CD4-positive, alpha-beta T cell (primary cell): ENCODE measurements around the gene NUP133. TPM values are rescaled to one million over a fixed set of nuclear protein-coding genes. Genes with fewer than 3 reads are reported as not detected.

Experiments
- ATAC-seq: fragments of 200-7000 bp; cut with Tn5 transposase; one replicate; pipeline ENCODE4 v1.10.0; 2022; ENCODE audit warnings: mild to moderate bottlenecking; ENCODE audit not compliant: poor library complexity
- CTCF ChIA-PET: fragments of 350-600 bp; sonication (Branson Sonifier 250); formaldehyde crosslinking; loops from one replicate; lab custom pipeline; 2021; ENCODE audit warnings: antibody characterized with exemption, inconsistent platforms; lab: Charles Lee
- POLR2A ChIA-PET: fragments of 350-600 bp; sonication (Branson Sonifier 250); formaldehyde crosslinking; loops from one replicate; lab custom pipeline; 2021; ENCODE audit warnings: antibody characterized with exemption, inconsistent platforms; lab: Charles Lee
- DNase-seq, 14 experiments: peaks; one replicate each; pipeline ENCODE4 v3.0.0-alpha.2; 2013 to 2020; ENCODE audit warnings: mixed read lengths in 2 of 14
- H3K27ac ChIP-seq, 2 donors: one replicate each; pipeline versions ENCODE4 v1.5.1 to v1.7.0; 2013; ENCODE audit warnings: low read length in 2 of 2, low read depth in 1 of 2, mild to moderate bottlenecking in 1 of 2
- H3K27me3 ChIP-seq, 2 experiments: 1 replicate in 1 of 2; 2 replicates in 1 of 2; pipeline versions ENCODE4 v1.6.1 to v1.7.0; 2013; ENCODE audit warnings: low read length in 2 of 2, control low read depth in 1 of 2, mild to moderate bottlenecking in 1 of 2, moderate library complexity in 1 of 2; ENCODE audit not compliant: insufficient read depth in 2 of 2, control insufficient read depth in 1 of 2
- H3K36me3 ChIP-seq: one replicate; pipeline ENCODE4 v1.6.1; 2013; ENCODE audit warnings: low read length, control low read depth; ENCODE audit not compliant: insufficient read depth
- H3K4me1 ChIP-seq: one replicate; pipeline ENCODE4 v1.6.1; 2013; ENCODE audit warnings: low read length, control low read depth; ENCODE audit not compliant: insufficient read depth
- H3K4me3 ChIP-seq: one replicate; pipeline ENCODE4 v1.5.1; 2013; ENCODE audit warnings: mild to moderate bottlenecking, low read length, moderate library complexity
- H3K9me3 ChIP-seq, 2 experiments: 1 replicate in 1 of 2; 2 replicates in 1 of 2; pipeline versions ENCODE4 v1.6.1 to v1.7.0; 2013; ENCODE audit warnings: low read length in 2 of 2, mild to moderate bottlenecking in 2 of 2, control low read depth in 1 of 2, moderate library complexity in 1 of 2; ENCODE audit not compliant: control insufficient read depth in 1 of 2, insufficient read depth in 1 of 2
- H3K27ac Mint-ChIP-seq: one replicate; pipeline ENCODE4 v1.8.0; 2020; ENCODE audit warnings: mixed read lengths
- H3K27me3 Mint-ChIP-seq: one replicate; pipeline ENCODE4 v1.8.0; 2021; ENCODE audit warnings: mixed read lengths
- H3K36me3 Mint-ChIP-seq: one replicate; pipeline ENCODE4 v1.8.0; 2021; ENCODE audit warnings: low read depth, mixed read lengths
- H3K4me1 Mint-ChIP-seq: one replicate; pipeline ENCODE4 v1.8.0; 2021; ENCODE audit warnings: low read depth, mixed read lengths
- H3K4me3 Mint-ChIP-seq: one replicate; pipeline ENCODE4 v1.8.0; 2020; ENCODE audit warnings: mild to moderate bottlenecking, mixed read lengths
- H3K9me3 Mint-ChIP-seq: one replicate; pipeline ENCODE4 v1.8.0; 2020; ENCODE audit warnings: mixed read lengths
- CTCF ChIP-seq: fragments of 200-600 bp; IDR thresholded peaks from one replicate; pipeline ENCODE4 v1.8.0; 2022; ENCODE audit warnings: antibody characterized with exemption, mild to moderate bottlenecking
- intact Hi-C, 2 experiments: fragments of 100-400 bp; cut with DNase I in 1 of 2; cut with micrococcal nuclease in 1 of 2; formaldehyde crosslinking; loops; one replicate each; pipeline versions ENCODE4 v1.15.1 to v1.9.0; 2023 to 2025; cut with DNase I, micrococcal nuclease
- polyA plus RNA-seq, 2 donors: library from polyadenylated mRNA; unstranded; fragments of 120-200 nt; gene quantifications; one replicate each; pipeline ENCODE4 v1.2.1, GENCODE V29; 2013
- total RNA-seq, 174 experiments: library from RNA in 2 of 174; stranded (reverse) in 2 of 174; gene quantifications; one replicate each; pipeline ENCODE4 v1.2.3 and lab custom pipeline; 2021 to 2026

Gene NUP133
- total RNA-seq (10 to 100 TPM; 42.0 to 45.3 TPM), total RNA-seq (lab: John Stamatoyannopoulos, UW) (61.0 to 176 (median 108) reads per million in 172 experiments)
- 19.4 TPM for polyA plus RNA-seq (2013, experiment 1 of 2)
- 22.0 TPM for polyA plus RNA-seq (2013, experiment 2 of 2)

GRCh38 chr1:229507951-229508822, at the start of gene NUP133:
Gene NUP133, minus strand, starts transcription at chr1:229508341. Its CDS starts 92 bp downstream, at chr1:229508249.
- H3K9me3 ChIP-seq, result no peaks in the 10 kb centered on the region
- H3K27me3 ChIP-seq, result no peaks in the 10 kb centered on the region
- peaks cover 33% of the 10 kb centered on the region for H3K4me1 Mint-ChIP-seq
- H3K4me3 ChIP-seq, result peak within 1 kb of the TSS; percentile 98
- no peaks in the 10 kb centered on the region for H3K9me3 Mint-ChIP-seq
- CTCF ChIA-PET, result interaction anchor here (0.9 to 1.3 kb wide), 3 partner anchors 51 to 250 kb away, joined by 3 to 4 read pairs (median 3); partner anchors contain the start of gene ABCB10
- peak within 1 kb of the TSS; percentile 97 for H3K27ac Mint-ChIP-seq
- POLR2A ChIA-PET, result interaction anchor here (0.7 to 3.3 kb wide), 13 partner anchors 10 to 1830 kb away, joined by 3 to 49 read pairs (median 3); partner anchors contain the start of genes ABCB10, CCSAP, EXOC8 and SPRTN
- intact Hi-C loops, result loop anchor here (2.0 to 10.0 kb wide), 7 partner anchors 49 to 1363 kb away; partner anchors contain the start of genes ABCB10 (in 2 of the 2), COG2 (in 1 of the 2), GALNT2 (in 1 of the 2) and GJC2 (in 1 of the 2)
- ATAC-seq (peak; percentile 97), DNase-seq (peak; percentile 96 to 100 (median 98))
- peaks cover 4% of the 10 kb centered on the region for H3K36me3 ChIP-seq
- H3K27ac ChIP-seq, result peak within 1 kb of the TSS; percentile 90 to 93
- H3K4me3 Mint-ChIP-seq, result peak within 1 kb of the TSS; percentile 97
- TF ChIP-seq CTCF, result no peak
- H3K36me3 Mint-ChIP-seq, result peaks cover 33% of the 10 kb centered on the region
- peaks cover 19% of the 10 kb centered on the region for H3K4me1 ChIP-seq
- no peaks in the 10 kb centered on the region for H3K27me3 Mint-ChIP-seq

GRCh38 chr1:229557200-229557850, 49.2 kb upstream of the NUP133 start:
- Histone ChIP-seq H3K36me3 (peaks cover 4% of the 10 kb centered on the region), H3K27me3 (no peaks in the 10 kb centered on the region), H3K4me1 (peaks cover 37% of the 10 kb centered on the region), H3K27ac (peak overlapping the region in 1 of 2 donors; percentile 61), H3K9me3 (no peaks in the 10 kb centered on the region), H3K4me3 (peak overlapping the region; percentile 66)
- Mint-ChIP-seq H3K36me3 (peaks cover 14% of the 10 kb centered on the region), H3K27ac (peak overlapping the region; percentile 92), H3K9me3 (no peaks in the 10 kb centered on the region), H3K4me1 (peaks cover 56% of the 10 kb centered on the region), H3K27me3 (no peaks in the 10 kb centered on the region), H3K4me3 (peak overlapping the region; percentile 93)
- CTCF ChIA-PET, result interaction anchor here (0.6 kb wide), 1 partner anchor 75 kb away, joined by 6 read pairs; no protein-coding TSS in a partner anchor
- intact Hi-C loops, result loop anchor here (5.0 kb wide), 3 partner anchors 50 to 210 kb away; partner anchors contain the start of genes NUP133 (in 2 of the 2), TAF5L (in 1 of the 2) and URB2 (in 1 of the 2)
- DNase-seq, result peak in 4 of 14 experiments; percentile 31 to 49 (median 43)
- no peak for TF ChIP-seq CTCF
- POLR2A ChIA-PET, result interaction anchor here (0.9 to 3.4 kb wide), 8 partner anchors 10 to 214 kb away, joined by 3 to 85 read pairs (median 6); partner anchors contain the start of genes CCSAP, NUP133, TAF5L and URB2
- ATAC-seq, result peak; percentile 22
